Prostate gland (tissue), 2 donors: ENCODE data around the gene TMEM238L. TPM values are rescaled to one million over a fixed set of nuclear protein-coding genes. Genes with fewer than 3 reads are reported as not detected.

ENCODE experiments used
- DNase-seq: peaks from one replicate; pipeline ENCODE4 v3.0.0-alpha.2; 2019; ENCODE audit warnings: low spot score
- H3K27ac ChIP-seq, 2 donors: fragments of 200-600 bp; sonication (generic); 2 replicates each; pipeline ENCODE4 v1.5.1; 2017 to 2019
- H3K27me3 ChIP-seq: fragments of 200-600 bp; sonication (generic); replicated peaks from 2 replicates; pipeline ENCODE4 v1.5.1; 2019; ENCODE audit not compliant: insufficient read depth
- H3K36me3 ChIP-seq, 2 donors: fragments of 200-600 bp; sonication (generic); 1 replicate in 1 of 2; 2 replicates in 1 of 2; pipeline versions ENCODE4 v1.5.1 to v1.8.1; 2017 to 2019
- H3K4me1 ChIP-seq: fragments of 200-600 bp; sonication (generic); replicated peaks from 2 replicates; pipeline ENCODE4 v1.5.1; 2019
- H3K4me3 ChIP-seq, 2 donors: fragments of 200-600 bp; sonication (generic); 2 replicates each; pipeline ENCODE4 v1.5.1; 2017 to 2019
- H3K9me3 ChIP-seq: fragments of 200-600 bp; sonication (generic); 2 replicates; pipeline ENCODE4 v1.5.1; 2017
- CTCF ChIP-seq, 4 experiments: fragments of 200-600 bp in 2 of 4; fragments of 450-650 bp in 2 of 4; sonication (generic) in 2 of 4; IDR thresholded peaks; 1 replicate in 3 of 4; 2 replicates in 1 of 4; pipeline ENCODE4 v1.5.1; 2016 to 2019; ENCODE audit warnings: antibody characterized with exemption in 4 of 4, mild to moderate bottlenecking in 2 of 4, moderate library complexity in 2 of 4
- POLR2A ChIP-seq: fragments of 450-650 bp; IDR thresholded peaks from one replicate; pipeline ENCODE4 v1.6.1; 2016; ENCODE audit warnings: antibody characterized with exemption, mild to moderate bottlenecking
- POLR2AphosphoS5 ChIP-seq: sonication (generic); formaldehyde crosslinking; IDR thresholded peaks from one replicate; pipeline ENCODE4 v1.6.1; 2017; ENCODE audit warnings: antibody characterized with exemption
- WGBS: methylation state at CpG from one replicate; pipeline ENCODE4 v1.1.5; 2018; 5-methylcytosine and 5-hydroxymethylcytosine counted together
- intact Hi-C: fragments of 100-400 bp; cut with DNase I; formaldehyde crosslinking; loops from one replicate; pipeline ENCODE4 v1.14.2; 2022
- total RNA-seq, 2 donors: library from RNA; depleted of rRNA; stranded (reverse); fragments of >200 nt; gene quantifications; one replicate each; pipeline ENCODE4 v1.1.0, GENCODE V29; 2016

Gene TMEM238L
- total RNA-seq, 2 donors from 2014 or later: 7.7 to 12.0 TPM

GRCh38 chr17:10815319-10815718 lies 11.4 kb upstream of the TMEM238L start:
- DNase-seq: peak; percentile 16

GRCh38 chr17:10814075-10814474 lies 10.2 kb upstream of the TMEM238L start:
- Histone ChIP-seq H3K4me3 (no peak overlapping the region), H3K27ac (no peak overlapping the region), H3K27me3 (no peaks in the 10 kb centered on the region), H3K4me1 (no peaks in the 10 kb centered on the region), H3K9me3 (no peaks in the 10 kb centered on the region), H3K36me3 (no peaks in the 10 kb centered on the region)
- TF ChIP-seq POLR2AphosphoS5: no peak
- no peak for TF ChIP-seq POLR2A
- no peak for TF ChIP-seq CTCF (IDR thresholded peaks at IDR 0.05)
- DNase-seq: no peak
- intact Hi-C loops: no loop called here
- WGBS: 32% methylated on average over 1 of the region's 1 CpG

More at GRCh38 chr17:10815319-10815718, 11.4 kb upstream of the TMEM238L start:
- Histone ChIP-seq H3K4me1 (no peaks in the 10 kb centered on the region), H3K9me3 (no peaks in the 10 kb centered on the region), H3K27ac (no peak overlapping the region), H3K27me3 (no peaks in the 10 kb centered on the region), H3K4me3 (no peak overlapping the region), H3K36me3 (no peaks in the 10 kb centered on the region)
- TF ChIP-seq POLR2AphosphoS5: no peak
- no peak for TF ChIP-seq POLR2A
- TF ChIP-seq CTCF (IDR thresholded peaks at IDR 0.05): no peak
- intact Hi-C loops: no loop called here
- WGBS: 71% methylated on average over 5 of the region's 5 CpGs

GRCh38 chr17:10812674-10813073 lies 8.8 kb upstream of the TMEM238L start:
- Histone ChIP-seq H3K27me3 (no peaks in the 10 kb centered on the region), H3K36me3 (no peaks in the 10 kb centered on the region), H3K27ac (no peak overlapping the region), H3K4me3 (no peak overlapping the region), H3K9me3 (no peaks in the 10 kb centered on the region), H3K4me1 (no peaks in the 10 kb centered on the region)
- TF ChIP-seq POLR2A (no peak), POLR2AphosphoS5 (no peak), CTCF (IDR thresholded peaks at IDR 0.05) (no peak)
- no peak for DNase-seq
- 52% methylated on average over 5 of the region's 5 CpGs for WGBS
- intact Hi-C loops: no loop called here

- Histone ChIP-seq H3K4me3 (no peak overlapping the region), H3K27ac (no peak overlapping the region), H3K27me3 (no peaks in the 10 kb centered on the region), H3K36me3 (no peaks in the 10 kb centered on the region), H3K9me3 (no peaks in the 10 kb centered on the region), H3K4me1 (no peaks in the 10 kb centered on the region)
- DNase-seq: no peak
- no peak for TF ChIP-seq POLR2AphosphoS5
- no peak for TF ChIP-seq CTCF (IDR thresholded peaks at IDR 0.05)
- TF ChIP-seq POLR2A: no peak
- WGBS: 90% methylated on average over 4 of the region's 4 CpGs
- intact Hi-C loops: no loop called here
Measured at GRCh38 chr17:10809605-10810004, 5.7 kb upstream of the TMEM238L start.

- no peak for TF ChIP-seq CTCF (IDR thresholded peaks at IDR 0.05)
- TF ChIP-seq POLR2AphosphoS5: no peak
- no peak for TF ChIP-seq POLR2A
Measured at GRCh38 chr17:10807704-10808128, 3.8 kb upstream of the TMEM238L start.

More at GRCh38 chr17:10807704-10808128, 3.8 kb upstream of the TMEM238L start:
- no peak overlapping the region for H3K27ac ChIP-seq
- intact Hi-C loops: no loop called here
- no peaks in the 10 kb centered on the region for H3K4me1 ChIP-seq
- no peaks in the 10 kb centered on the region for H3K9me3 ChIP-seq
- H3K4me3 ChIP-seq: no peak overlapping the region
- no peak for DNase-seq
- H3K27me3 ChIP-seq: no peaks in the 10 kb centered on the region
- H3K36me3 ChIP-seq: no peaks in the 10 kb centered on the region
- WGBS: 81% methylated on average over 7 of the region's 7 CpGs
